GM19455 (cell line): ENCODE measurements around the gene BRD4.
"Not testable (repeated sequence)": the region's sequence is repeated elsewhere in the genome, so short reads cannot be mapped to it uniquely, and the experiment has no call there.

ENCODE experiments used
- ATAC-seq: cut with Tn5 transposase; IDR thresholded peaks from one replicate; pipeline ENCODE4 v1.9.1; 2021; ENCODE audit not compliant: unreplicated experiment

Gene BRD4

DNA sequence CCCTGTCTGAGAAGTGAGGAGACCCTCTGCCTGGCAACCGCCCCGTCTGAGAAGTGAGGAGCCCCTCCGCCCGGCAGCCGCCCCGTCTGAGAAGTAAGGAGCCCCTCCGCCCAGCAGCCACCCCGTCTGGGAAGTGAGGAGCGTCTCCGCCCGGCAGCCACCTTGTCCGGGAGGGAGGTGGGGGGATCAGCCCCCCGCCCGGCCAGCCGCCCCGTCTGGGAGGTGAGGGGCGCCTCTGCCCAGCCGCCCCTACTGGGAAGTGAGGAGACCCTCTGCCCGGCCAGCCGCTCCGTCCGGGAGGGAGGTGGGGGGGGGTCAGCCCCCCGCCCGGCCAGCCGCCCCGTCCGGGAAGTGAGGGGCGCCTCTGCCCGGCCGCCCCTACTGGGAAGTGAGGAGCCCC, 30.7 kb upstream of the BRD4 start:
- not testable (repeated sequence) for ATAC-seq

DNA sequence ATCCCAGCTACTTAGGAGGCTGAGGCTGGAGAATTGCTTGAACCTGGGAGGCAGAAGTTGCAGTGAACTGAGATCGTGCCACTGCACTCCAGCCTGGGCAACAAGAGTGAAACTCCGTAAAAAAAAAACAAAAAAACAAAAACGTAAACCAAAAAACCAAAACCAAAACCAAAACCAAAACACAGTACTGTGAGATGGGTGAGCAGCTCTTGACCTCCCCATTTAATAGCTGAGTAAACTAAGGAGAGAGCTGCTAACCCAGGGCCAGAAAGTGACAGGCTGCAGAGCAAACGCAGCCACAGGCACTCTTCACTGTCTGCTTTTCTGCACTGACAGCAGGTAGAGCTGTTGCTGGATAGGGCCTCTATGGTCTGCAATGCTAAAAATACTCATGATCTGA, 27.7 kb upstream of the BRD4 start:
- ATAC-seq = not testable (repeated sequence)

DNA sequence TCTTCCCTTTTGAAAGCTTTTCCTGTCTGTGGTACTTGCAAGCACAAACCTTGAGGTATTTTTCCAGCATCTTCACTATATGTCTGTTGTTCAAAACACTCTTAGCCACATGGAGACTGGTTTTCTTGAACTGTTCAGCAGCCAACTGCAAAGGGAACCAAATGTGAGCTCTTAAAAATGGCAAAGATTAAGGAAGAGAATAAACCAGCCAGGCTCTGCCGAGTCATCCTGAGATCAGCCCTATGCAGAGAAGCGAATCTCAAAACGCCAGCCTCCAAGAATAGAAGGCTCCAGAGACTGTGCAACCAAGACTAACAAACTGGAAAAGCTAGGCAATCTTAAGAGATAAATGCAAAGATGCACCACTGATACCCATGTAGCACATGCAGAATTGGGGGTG, 26.6 kb upstream of the BRD4 start:
- ATAC-seq = no peak

DNA sequence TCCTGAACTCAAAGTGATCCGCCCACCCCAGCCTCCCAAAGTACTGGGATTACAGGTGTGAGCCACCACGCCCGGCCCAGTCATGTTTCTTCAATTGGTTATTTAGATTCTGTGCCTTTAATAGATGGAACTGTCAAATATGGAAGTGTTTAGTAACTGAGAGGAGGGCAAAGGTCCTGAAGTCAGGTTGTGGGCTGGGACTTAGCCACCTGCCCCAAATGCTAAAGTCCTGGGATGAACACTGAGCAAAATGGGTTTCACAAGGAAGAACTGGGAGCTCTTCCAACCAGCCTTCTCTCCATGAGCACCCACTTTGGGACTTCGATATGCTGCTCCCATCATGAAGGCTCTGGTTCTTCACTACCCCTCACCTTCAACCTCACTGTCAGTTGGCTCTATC, 25.6 kb upstream of the BRD4 start:
- no peak for ATAC-seq

DNA sequence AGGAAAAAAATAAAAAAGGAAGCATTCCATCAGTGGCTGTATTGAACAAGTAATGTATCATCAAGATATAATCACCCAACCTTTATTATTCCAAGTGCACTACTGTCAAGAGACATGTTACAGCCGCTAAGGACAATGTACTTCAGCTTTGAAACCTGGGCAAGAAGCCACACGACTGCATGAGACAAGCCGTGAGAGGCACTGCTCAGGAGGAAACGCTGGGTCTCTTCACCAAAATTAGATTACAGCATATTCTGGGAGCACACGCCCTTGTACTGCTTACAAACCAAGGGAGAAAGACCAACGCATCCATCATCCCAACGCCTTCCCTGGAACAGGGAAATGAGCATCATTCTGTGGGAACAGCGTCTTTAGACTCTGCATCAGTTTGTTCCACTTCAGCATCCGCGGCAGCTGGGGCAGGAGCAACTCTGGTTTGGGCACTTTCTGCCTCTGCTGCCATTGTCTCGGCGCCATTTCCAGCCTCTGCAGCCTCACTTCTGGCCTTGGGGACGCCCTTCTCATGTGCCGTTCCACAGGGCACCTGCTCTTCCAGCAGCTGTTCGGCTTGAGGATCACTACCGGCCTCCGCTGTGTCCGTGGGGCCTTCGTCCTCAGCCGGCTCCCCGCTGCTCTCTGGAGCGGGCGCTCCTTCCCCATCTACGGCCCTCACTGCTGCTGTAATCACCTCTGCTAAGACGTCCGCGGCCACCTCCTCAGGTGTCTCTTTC, 22.4 kb upstream of the BRD4 start:
- no peak for ATAC-seq

DNA sequence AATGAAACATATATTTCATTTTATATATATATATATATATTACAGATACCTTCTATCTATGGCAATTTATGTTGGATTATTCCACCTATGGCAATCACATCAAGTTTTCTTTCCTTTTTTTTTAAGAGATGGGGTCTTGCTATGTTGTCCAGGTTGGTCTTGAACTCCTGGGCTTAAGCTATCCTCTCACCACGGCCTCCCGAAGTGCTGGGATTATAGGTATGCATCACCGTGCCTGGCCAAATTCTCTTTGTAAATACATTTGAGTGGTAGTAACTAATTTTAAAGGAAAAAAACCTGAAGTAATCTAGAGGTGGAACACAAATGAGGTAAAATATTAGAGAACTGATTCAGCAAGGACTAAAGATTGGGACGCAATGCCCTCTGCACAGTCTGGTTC, 21.6 kb upstream of the BRD4 start:
- no peak for ATAC-seq

DNA sequence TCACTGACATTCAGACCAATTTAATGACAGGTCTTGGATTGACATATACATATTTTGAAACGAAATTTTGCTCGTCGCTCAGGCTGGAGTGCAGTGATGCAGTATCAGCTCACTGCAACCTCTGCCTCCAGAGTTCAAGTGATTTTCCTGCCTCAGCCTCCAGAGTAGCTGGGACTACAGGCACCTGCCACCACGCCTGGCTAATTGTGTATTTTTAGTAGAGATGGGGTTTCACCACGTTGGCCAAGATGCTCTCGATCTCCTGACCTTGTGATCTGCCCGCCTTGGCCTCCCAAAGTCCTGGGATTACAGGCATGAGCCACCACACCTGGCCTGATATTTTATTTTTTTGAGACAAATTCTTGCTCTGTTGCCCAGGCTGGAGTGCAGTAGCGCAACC, 20.2 kb upstream of the BRD4 start:
- ATAC-seq = not testable (repeated sequence)

DNA sequence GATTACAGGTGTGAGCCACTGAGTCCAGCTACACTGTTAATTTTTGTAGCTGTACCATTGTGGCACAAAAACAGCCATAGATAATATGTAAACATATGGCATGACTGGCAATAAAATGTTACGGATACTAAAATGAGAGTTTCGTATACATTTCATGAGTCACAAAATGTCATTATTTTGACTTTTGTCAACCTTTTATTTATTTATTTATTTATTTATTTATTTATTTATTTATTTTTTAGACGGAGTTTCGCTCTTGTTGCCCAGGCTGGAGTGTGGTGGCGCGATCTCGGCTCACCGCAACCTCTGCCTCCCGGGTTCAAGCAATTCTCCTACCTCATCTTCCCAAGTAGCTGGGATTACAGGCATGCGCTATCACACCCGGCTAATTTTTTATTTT, 9.0 kb upstream of the BRD4 start:
- not testable (repeated sequence) for ATAC-seq

DNA sequence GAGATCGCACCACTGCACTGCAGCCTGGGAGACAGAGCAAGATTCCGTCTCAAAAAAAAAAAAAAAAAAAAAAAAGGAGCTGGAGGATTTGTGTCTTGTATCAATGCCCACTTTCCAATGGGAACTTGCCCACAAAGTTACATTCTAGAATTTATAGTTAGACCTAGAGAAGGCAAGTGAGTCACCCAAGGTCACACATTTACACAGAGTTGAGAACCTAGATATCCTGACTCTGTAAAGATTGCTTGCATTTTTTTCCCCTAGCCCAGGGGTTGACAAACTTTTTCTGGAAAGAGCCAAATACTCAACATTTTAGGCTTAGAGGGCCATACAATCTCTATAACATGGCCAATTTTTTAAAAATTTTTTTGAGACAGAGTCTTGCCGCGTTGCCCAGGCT, 7.7 kb upstream of the BRD4 start:
- no peak for ATAC-seq

DNA sequence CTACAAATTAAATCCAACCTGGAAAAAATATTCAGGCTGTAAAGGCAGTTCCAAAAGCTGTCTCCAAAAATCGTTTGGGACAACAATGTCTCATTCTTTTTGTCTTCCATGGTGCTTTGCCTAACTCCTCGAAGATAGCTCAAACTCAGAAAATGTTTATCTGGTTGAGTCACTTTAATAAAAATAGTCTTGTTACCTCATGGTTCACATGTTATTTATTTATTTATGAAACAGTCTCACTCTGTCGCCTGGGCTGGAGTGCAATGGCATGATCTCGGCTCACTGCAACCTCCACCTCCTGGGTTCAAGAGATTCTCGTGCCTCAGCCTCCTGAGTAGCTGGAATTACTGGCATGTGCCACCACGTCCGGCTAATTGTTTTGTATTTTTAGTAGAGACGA, 4.9 kb upstream of the BRD4 start:
- no peak for ATAC-seq

DNA sequence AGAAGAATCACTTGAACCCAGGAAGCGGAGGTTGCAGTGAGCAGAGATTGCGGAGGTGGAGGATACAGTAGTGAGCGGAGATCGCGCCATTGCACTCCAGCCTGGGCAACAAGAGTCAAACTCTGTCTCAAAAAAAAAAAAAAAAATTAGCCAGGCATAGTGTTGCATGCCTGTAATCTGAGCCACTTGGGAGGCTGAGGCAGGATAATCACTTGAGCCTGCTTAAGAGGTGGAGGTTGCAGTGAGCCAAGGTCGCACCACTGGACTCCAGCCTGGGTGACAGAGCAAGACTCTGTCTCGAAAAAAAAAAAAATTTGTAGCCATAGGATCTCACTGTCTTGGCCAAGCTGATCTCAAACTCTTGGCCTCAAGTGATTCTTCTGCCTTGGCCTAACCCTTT, 3.7 kb upstream of the BRD4 start:
- not testable (repeated sequence) for ATAC-seq

DNA sequence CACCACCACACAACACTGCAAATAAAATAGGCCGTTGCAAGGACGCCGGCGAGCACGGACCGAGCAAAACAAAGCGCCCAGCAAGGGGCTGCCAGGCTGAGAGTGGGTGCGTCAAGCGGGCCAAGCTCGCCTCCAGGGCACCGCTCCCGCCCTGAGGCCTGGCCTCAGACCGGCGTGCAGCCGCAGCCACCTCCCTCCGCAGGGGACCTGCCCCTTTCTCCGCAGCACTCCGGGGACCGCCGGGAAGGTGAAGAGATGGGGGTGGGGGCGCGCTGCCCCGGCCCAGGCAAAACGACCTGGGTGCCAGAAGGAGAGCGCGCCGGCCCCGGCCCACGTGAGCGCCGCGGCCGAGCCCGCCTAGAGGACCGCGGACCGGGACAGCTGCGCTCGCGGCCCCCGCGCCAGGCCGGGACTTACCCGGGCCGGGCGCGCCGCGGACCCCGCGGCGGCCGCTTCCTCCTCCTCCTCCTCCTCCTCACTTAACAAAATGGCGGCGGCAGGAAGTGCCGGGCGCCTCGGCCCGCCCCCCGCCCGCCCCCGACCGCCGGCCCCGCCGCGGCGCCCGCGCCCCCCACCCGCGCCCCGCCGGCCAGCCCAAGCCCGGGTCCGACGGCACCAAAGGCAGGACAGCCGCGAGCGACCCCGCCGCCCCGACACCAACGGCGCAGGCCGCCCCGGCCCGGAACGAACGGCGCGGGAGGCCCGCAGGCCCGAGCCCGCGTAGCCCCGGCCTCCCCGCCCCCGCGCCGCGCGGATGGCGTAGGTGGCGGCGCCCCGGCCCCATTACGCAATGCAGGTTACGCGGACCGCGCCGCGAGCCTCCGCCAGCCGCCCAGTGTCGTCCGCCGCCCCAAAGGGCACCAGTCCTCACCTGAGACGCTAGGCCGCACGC, 674 bp downstream of the BRD4 start:
- ATAC-seq = peak; percentile 42

DNA sequence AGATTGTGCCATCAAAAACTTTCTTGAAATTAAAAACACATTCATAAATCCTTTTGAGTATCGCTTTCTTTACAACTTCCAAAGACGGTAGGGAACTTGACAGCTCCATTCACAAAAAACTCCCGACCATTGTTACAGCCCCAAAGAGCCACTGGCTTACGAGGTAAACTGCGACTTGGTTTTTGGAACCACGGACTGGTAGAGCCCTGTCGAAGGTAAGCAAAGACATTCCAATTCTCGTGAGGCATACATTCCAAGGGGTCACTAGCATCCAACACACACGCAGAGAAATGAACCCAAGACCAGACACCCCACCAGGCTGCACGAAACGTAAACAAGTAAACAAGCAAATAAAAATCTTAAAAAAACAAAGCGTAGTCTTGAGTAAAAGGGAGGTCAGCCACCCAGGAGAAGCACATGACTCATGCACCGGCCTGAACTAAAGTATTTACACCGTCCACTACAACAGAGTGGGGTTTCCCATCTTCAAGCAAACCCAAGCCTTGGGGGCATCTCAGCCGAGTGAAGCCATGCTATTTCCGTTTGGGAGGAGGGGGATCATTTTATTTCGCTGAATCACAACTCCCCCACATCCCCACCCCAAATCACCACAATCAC, 1.4 kb downstream of the BRD4 start:
- no peak for ATAC-seq

DNA sequence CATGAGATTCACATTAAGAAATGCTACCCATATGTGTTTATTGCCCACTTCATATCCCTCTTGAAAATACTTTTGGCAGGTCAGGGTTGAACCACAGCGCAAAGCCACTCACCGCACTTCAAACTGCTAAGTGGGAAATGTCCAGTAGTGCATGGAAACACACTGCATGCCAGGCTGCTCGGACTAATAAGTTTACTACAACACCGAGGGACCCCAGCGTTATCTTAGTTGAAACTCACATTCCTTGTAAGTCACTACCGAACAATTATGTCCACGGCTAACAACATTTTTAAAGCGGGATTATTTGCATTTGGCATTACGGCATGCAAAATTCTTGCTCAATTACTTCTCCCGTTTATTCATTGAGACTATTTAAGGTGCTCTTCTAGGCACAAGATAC, 4.0 kb downstream of the BRD4 start:
- ATAC-seq = no peak

DNA sequence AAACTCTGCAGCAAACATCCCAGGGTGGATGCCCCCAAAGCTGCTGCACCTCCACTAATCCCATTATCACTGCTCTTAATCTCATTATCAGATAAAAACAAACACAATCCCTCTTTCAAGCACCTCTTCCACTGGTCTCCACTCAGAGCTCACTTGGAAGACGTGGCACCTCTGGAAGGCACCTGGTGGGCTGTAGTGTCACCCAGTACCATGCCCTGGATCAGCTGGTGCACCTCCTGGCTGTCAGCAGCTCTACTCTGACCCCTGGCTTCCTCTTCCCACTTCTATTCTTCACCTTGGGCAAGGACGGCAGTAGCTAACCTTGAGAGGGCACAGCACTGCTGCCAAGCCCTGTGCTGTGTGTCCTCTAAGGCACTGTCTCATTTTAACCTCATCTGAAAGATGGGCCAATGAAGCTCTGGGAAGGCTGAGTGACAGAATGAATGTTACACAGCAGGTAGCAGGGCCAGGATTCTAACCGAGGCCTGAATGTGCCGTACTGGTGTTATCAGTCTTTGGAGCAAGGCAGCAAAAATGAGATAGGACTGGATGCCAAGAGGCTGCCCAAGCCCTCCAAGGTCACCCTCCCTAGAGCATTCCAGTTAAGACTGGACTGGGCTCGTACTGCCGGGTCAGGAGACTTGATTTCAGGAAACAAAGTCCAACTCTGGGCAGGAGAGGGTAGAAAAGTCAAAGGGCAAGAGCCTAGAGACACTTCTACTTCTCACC, 7.4 kb downstream of the BRD4 start:
- ATAC-seq = no peak

DNA sequence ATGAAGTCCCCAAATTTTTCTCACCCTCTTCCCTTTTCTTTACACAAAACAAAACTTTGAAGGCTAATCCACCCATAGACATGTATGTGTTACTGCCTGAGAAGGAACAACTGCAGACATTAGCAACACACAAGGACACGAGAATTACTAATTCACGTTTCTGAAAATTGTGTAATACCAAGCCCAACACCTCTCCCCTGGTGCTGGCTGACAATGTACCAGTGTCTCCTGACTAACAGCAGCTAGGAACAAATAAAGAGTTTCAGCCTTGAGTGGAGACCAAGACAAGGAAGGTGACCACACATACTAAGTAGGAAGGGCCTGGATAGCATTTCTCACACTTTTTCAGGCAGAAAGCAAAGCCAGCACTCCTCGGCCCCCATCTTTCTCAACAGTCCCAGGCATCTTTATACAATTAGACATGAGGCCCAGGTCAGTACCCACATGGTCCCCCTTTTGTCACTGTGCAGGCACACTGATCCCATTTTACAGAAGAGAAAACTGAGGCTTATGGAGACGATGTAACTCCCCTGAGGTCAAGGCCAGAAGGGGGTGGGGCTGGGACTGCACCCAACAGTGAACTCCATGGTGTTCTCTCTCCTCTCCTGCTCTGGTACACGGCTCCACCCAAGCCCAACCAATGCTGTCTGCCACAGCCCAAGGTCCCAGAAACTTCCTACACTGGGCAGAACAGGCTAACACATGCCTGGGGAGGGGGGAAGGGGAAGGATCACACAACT, 8.7 kb downstream of the BRD4 start:
- ATAC-seq = no peak

DNA sequence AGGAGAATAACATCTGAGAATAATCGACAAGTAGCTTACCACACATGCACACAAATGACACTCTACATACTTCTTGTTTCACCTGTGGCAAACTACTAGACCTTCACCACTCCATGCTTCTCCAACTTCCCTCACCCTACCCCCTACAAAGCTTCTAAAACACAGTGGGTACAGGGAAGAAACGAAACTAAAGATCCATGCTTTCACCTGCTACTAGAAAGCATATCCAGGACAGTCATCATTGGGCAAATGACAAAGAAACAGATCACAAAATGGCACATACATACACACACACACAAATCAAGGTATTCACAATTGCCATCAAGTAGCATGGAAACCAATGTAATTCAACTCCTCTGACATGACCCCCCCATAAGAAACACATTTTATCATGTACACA, 10.6 kb downstream of the BRD4 start:
- no peak for ATAC-seq

DNA sequence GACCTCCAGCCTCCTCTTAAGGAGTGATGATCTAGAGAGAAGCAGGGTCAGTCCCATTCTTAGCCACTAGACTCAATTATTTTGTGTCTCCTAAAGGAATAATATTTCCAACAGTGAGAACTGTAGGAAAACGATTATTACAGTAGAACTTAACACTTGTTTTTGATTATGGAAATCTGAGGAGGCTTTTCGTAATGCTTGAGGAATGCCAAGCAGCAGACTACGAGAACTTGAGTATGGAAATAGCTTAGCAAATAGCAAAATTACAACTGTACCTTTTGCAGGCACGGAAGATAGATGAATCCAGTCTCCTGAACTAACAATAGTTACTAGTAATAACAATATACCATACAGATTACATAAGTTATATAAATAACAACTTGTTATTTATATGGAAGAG, 12.2 kb downstream of the BRD4 start:
- ATAC-seq = no peak

DNA sequence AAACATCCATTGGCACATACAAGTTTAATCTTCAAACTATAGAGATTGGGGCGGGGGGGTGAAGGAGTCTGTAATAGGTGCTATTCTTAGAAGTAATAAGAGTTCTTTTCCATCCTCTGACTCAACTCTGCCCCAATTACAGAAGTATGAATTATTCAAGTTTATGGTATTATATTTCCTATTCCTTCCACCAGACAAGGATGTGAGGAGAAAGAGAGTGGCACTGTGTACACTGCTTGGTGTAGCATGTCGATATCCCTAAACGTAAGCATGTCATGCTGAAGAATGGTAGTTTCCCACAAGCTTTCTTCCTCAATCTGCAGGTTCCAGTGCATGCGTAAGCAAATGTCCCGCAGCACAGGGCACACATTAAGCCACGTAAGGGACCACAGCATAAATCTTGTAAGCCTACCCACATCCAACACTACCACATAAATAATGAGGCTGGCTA, 14.1 kb downstream of the BRD4 start:
- ATAC-seq = no peak

DNA sequence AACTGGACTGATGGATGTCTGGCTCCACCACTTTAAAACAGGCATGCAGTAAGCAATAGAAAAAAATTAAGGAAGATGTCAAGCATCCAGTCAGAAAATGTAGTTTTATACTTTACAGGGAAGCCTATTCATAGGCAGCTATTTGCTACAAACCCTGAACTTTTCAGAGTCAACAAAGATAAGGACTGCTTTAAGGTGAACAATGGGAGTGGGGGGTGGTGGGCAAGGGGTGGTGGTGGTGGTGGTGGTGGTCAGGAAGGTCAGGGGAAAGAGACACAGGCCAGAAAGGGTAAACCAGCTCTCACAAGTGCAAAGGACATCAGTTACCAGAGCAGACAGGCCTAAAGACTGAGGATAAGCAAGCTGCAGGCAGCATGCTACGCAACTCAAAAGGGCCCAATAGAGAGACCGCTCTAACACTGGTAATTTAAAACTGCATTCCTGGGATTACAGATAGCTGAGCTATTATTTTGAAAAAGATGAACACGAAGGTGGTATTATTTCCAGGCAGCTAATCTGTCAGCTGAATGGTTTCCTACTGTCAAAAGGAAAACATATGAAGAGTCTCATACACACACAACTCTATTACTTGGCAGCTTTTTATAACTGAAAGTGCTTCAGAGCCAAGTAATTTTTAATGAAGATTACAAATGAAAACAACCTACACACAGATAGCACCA, 14.8 kb downstream of the BRD4 start:
- ATAC-seq = no peak
